K562 (cell line): ENCODE measurements around the gene KISS1R. TPM values are rescaled to one million over a fixed set of nuclear protein-coding genes. Genes with fewer than 3 reads are reported as not detected.

Experiments used
- E2F3 ChIP-seq: fragments of 250-450 bp; sonication (Bioruptor Pico); IDR thresholded peaks from 2 replicates; pipeline ENCODE4 v1.4.0; 2020; ENCODE audit warnings: mild to moderate bottlenecking
- FOXK1 ChIP-seq: sonication (generic); formaldehyde crosslinking; IDR thresholded peaks from 2 replicates; pipeline ENCODE4 v1.8.0; 2022; ENCODE audit warnings: missing genetic modification reagents, mild to moderate bottlenecking, borderline replicate concordance
- FOXP1 ChIP-seq: sonication (generic); formaldehyde crosslinking; IDR thresholded peaks from 2 replicates; pipeline ENCODE4 v1.8.0; 2022; ENCODE audit warnings: mild to moderate bottlenecking, missing genetic modification reagents
- HOXB6 ChIP-seq: fragments of 250-450 bp; sonication (Bioruptor Pico); IDR thresholded peaks from 2 replicates; pipeline ENCODE4 v1.5.1; 2022; ENCODE audit warnings: mild to moderate bottlenecking, borderline replicate concordance
- KDM1A ChIP-seq, 2 experiments: fragments of 450-650 bp; IDR thresholded peaks; 2 replicates each; pipeline ENCODE4 v1.6.1; 2016; ENCODE audit warnings: mild to moderate bottlenecking in 2 of 2
- MXI1 ChIP-seq: IDR thresholded peaks from 2 replicates; pipeline ENCODE4 v1.6.1; 2011; ENCODE audit warnings: low read depth, mild to moderate bottlenecking, improper control_type of control experiment, low read length
- NFE2L1 ChIP-seq: fragments of 450-650 bp; IDR thresholded peaks from 2 replicates; pipeline ENCODE4 v1.6.1; 2016; ENCODE audit warnings: missing genetic modification characterization, low read depth, mild to moderate bottlenecking, missing compliant biosample characterization, moderate library complexity, borderline replicate concordance
- TBP ChIP-seq: optimal IDR thresholded peaks from 2 replicates; pipeline ENCODE3; 2011; ENCODE audit warnings: low read depth, low read length, improper control_type of control experiment
- polyA plus RNA-seq, 8 experiments: library from polyadenylated mRNA; depleted of rRNA in 4 of 8; stranded (reverse) in 5 of 8; unstranded in 3 of 8; fragments of >200 nt; fragmentation: Nextera tagmentation in 2 of 8; fragmentation: Illumina TruSeq in 1 of 8; extraction: Ambion mirVana in 2 of 8; extraction: Trizol in 1 of 8; gene quantifications; 2 replicates each; pipeline versions ENCODE4 v1.2.1 to v1.2.3, GENCODE V29; 2011 to 2014; ENCODE audit warnings: inconsistent platforms in 1 of 8, missing spikeins in 1 of 8
- total RNA-seq, 7 experiments: library from RNA; depleted of rRNA in 6 of 7; stranded (reverse); fragments of >200 nt in 6 of 7; fragmentation: Illumina TruSeq in 2 of 7; extraction: Trizol in 2 of 7; gene quantifications; 2 replicates each; pipeline versions ENCODE4 v1.2.1 to v1.2.3, GENCODE V29; 2011 to 2021; ENCODE audit warnings: low replicate concordance in 1 of 7
- TF ChIP-seq, protein P1 (sequence below), 2 experiments: fragments of 450-650 bp; IDR thresholded peaks; 2 replicates each; pipeline ENCODE4 v1.6.1; 2016; ENCODE audit warnings: mild to moderate bottlenecking in 2 of 2, borderline replicate concordance in 1 of 2, low read depth in 1 of 2, moderate library complexity in 1 of 2
- TF ChIP-seq, protein P2 (sequence below): fragments of 200-800 bp; sonication (Bioruptor generic); IDR thresholded peaks from 2 replicates; pipeline ENCODE4 v1.6.1; 2017; ENCODE audit warnings: missing genetic modification characterization, missing compliant biosample characterization
- TF ChIP-seq, protein P3 (sequence below), 2 experiments: fragments of 450-650 bp; IDR thresholded peaks; 2 replicates each; pipeline ENCODE4 v1.6.1; 2016
- TF ChIP-seq, protein P4 (sequence below), 2 experiments: fragments of 450-650 bp; conservative IDR thresholded peaks; 2 replicates each; pipeline ENCODE4 v1.6.1; 2017; ENCODE audit warnings: mild to moderate bottlenecking in 2 of 2, moderate library complexity in 2 of 2
- TF ChIP-seq, protein P5 (sequence below): fragments of 250-450 bp; sonication (Bioruptor Pico); IDR thresholded peaks from 2 replicates; pipeline ENCODE4 v1.4.0; 2020

KISS1R gene
- total and polyA plus RNA-seq, 9 of the 15 experiments (the other 6 are each of a cell fraction or from before 2014, with no cell fraction given): 0.37 to 39.4 (median 2.0) TPM

DNA sequence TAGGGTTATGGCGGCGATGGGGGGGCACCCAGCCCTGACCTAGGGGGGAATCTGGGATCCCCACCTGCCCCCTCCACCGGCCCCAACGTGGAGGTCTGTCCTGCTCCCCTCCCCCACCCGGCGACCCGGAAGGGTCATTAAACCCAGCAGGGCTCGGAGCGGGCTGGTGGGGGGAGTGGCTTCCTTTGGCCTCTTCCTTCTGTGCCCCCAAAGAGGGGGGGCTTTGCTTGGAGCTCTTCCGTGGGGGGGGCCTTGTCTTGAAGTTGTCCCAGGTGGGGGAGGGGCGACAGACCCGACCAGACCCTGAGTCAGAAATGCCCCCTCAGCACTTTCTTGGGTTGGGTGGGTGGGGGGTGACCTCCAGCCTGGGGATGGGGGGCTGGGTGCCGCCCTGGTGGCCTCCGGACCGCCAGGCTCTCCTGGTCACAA, 10.2 kb downstream of the KISS1R start (continued):
- TF ChIP-seq, protein P1, sequence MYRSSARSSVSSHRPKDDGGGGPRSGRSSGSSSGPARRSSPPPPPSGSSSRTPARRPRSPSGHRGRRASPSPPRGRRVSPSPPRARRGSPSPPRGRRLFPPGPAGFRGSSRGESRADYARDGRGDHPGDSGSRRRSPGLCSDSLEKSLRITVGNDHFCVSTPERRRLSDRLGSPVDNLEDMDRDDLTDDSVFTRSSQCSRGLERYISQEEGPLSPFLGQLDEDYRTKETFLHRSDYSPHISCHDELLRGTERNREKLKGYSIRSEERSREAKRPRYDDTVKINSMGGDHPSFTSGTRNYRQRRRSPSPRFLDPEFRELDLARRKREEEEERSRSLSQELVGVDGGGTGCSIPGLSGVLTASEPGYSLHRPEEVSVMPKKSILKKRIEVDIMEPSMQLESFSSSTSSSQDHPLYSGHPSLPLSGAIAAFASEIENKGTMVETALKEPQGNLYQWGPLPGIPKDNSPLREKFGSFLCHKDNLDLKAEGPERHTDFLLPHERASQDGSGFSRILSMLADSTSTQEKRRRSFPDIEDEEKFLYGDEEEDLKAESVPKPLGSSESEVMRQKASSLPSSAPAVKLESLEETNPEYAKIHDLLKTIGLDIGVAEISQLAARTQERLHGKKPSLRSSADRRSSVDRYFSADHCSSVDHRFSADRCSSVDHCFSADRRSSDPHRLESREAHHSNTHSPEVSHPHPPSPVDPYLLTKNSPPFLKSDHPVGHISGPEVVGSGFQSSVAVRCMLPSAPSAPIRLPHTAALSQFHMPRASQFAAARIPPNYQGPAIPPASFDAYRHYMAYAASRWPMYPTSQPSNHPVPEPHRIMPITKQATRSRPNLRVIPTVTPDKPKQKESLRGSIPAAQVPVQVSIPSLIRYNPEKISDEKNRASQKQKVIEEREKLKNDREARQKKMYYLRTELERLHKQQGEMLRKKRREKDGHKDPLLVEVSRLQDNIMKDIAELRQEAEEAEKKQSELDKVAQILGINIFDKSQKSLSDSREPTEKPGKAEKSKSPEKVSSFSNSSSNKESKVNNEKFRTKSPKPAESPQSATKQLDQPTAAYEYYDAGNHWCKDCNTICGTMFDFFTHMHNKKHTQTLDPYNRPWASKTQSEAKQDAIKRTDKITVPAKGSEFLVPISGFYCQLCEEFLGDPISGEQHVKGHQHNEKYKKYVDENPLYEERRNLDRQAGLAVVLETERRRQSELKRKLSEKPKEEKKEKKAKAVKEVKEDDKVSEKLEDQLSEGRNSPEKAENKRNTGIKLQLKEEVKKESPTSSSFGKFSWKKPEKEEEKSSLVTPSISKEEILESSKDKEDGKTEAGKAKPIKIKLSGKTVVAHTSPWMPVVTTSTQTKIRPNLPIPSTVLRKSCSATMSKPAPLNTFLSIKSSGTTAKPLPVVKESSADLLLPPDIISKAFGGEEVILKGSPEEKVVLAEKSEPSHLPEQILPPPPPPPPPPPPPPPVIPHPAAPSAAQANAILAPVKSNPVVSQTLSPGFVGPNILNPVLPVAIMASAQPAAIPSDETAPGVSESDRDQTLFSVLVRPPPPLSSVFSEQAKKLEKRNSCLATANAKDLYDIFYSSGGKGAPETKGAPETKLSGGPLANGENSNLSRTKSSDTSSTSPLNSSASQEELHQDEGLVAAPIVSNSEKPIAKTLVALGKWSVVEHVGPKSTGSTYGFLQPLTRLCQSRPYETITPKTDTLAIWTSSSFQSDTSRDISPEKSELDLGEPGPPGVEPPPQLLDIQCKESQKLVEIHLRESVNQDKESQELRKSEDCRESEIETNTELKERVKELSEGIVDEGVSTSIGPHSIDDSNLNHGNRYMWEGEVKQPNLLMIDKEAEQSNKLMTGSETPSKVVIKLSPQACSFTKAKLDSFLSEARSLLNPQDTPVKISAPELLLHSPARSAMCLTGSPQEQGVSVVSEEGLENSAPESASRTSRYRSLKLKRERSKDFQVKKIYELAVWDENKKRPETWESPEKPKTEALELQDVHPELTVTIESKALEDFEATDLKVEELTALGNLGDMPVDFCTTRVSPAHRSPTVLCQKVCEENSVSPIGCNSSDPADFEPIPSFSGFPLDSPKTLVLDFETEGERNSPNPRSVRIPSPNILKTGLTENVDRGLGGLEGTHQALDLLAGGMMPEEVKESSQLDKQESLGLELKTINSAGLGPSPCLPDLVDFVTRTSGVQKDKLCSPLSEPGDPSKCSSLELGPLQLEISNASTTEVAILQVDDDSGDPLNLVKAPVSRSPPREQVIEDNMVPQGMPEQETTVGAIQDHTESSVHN (IDR thresholded peaks at IDR 0.05; ENCODE audit: borderline replicate concordance in 1 of 2, low read depth in 1 of 2): no peak
- TF ChIP-seq FOXK1 (CRISPR knock-in tag) (no peak), MXI1 (no peak), NFE2L1 (tag) (no peak), FOXP1 (CRISPR knock-in tag) (no peak), HOXB6 (CRISPR knock-in tag) (no peak), KDM1A (IDR thresholded peaks at IDR 0.05) (no peak), TBP (no peak), E2F3 (CRISPR knock-in tag) (no peak)
- TF ChIP-seq, protein P2, sequence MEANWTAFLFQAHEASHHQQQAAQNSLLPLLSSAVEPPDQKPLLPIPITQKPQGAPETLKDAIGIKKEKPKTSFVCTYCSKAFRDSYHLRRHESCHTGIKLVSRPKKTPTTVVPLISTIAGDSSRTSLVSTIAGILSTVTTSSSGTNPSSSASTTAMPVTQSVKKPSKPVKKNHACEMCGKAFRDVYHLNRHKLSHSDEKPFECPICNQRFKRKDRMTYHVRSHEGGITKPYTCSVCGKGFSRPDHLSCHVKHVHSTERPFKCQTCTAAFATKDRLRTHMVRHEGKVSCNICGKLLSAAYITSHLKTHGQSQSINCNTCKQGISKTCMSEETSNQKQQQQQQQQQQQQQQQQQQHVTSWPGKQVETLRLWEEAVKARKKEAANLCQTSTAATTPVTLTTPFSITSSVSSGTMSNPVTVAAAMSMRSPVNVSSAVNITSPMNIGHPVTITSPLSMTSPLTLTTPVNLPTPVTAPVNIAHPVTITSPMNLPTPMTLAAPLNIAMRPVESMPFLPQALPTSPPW: peak; percentile 63; the same call in 1 of the 2 replicates
- TF ChIP-seq, protein P3, sequence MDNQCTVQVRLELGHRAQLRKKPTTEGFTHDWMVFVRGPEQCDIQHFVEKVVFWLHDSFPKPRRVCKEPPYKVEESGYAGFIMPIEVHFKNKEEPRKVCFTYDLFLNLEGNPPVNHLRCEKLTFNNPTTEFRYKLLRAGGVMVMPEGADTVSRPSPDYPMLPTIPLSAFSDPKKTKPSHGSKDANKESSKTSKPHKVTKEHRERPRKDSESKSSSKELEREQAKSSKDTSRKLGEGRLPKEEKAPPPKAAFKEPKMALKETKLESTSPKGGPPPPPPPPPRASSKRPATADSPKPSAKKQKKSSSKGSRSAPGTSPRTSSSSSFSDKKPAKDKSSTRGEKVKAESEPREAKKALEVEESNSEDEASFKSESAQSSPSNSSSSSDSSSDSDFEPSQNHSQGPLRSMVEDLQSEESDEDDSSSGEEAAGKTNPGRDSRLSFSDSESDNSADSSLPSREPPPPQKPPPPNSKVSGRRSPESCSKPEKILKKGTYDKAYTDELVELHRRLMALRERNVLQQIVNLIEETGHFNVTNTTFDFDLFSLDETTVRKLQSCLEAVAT (IDR thresholded peaks at IDR 0.05): no peak
- TF ChIP-seq, protein P4, sequence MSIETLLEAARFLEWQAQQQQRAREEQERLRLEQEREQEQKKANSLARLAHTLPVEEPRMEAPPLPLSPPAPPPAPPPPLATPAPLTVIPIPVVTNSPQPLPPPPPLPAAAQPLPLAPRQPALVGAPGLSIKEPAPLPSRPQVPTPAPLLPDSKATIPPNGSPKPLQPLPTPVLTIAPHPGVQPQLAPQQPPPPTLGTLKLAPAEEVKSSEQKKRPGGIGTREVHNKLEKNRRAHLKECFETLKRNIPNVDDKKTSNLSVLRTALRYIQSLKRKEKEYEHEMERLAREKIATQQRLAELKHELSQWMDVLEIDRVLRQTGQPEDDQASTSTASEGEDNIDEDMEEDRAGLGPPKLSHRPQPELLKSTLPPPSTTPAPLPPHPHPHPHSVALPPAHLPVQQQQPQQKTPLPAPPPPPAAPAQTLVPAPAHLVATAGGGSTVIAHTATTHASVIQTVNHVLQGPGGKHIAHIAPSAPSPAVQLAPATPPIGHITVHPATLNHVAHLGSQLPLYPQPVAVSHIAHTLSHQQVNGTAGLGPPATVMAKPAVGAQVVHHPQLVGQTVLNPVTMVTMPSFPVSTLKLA (conservative IDR thresholded peaks at IDR 0.05): no peak
- TF ChIP-seq, protein P5, sequence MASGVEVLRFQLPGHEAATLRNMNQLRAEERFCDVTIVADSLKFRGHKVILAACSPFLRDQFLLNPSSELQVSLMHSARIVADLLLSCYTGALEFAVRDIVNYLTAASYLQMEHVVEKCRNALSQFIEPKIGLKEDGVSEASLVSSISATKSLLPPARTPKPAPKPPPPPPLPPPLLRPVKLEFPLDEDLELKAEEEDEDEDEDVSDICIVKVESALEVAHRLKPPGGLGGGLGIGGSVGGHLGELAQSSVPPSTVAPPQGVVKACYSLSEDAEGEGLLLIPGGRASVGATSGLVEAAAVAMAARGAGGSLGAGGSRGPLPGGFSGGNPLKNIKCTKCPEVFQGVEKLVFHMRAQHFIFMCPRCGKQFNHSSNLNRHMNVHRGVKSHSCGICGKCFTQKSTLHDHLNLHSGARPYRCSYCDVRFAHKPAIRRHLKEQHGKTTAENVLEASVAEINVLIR: no peak
